Heart left ventricle (tissue), 16 donors: ENCODE data around the gene MAST4. TPM values are rescaled to one million over a fixed set of nuclear protein-coding genes. Genes with fewer than 3 reads are reported as not detected.

Source experiments
- ATAC-seq, 4 donors: fragments of 200-7000 bp; cut with Tn5 transposase; one replicate each; pipeline ENCODE4 v1.9.1; 2020 to 2022; ENCODE audit warnings: moderate library complexity in 4 of 4, mild to moderate bottlenecking in 3 of 4, moderate number of reproducible peaks in 1 of 4
- DNase-seq, 5 donors: peaks; one replicate each; pipeline ENCODE4 v3.0.0-alpha.2; 2020
- H3K27ac ChIP-seq, 12 donors: fragments of 200-600 bp; sonication (generic) in 4 of 12; one replicate each; pipeline versions ENCODE4 v1.5.0 to v1.8.0; 2016 to 2022; ENCODE audit warnings: mild to moderate bottlenecking in 2 of 12
- H3K27me3 ChIP-seq, 9 donors: fragments of 200-600 bp; sonication (generic) in 2 of 9; one replicate each; pipeline versions ENCODE4 v1.5.1 to v1.8.0; 2016 to 2022; ENCODE audit warnings: mild to moderate bottlenecking in 3 of 9
- H3K36me3 ChIP-seq, 9 donors: fragments of 200-600 bp; sonication (generic) in 2 of 9; one replicate each; pipeline versions ENCODE4 v1.5.0 to v1.8.0; 2018 to 2022; ENCODE audit warnings: mild to moderate bottlenecking in 2 of 9
- H3K4me1 ChIP-seq, 12 donors: fragments of 200-600 bp; sonication (generic) in 4 of 12; one replicate each; pipeline versions ENCODE4 v1.5.0 to v1.8.0; 2016 to 2022; ENCODE audit warnings: mild to moderate bottlenecking in 3 of 12
- H3K4me3 ChIP-seq, 12 donors: fragments of 200-600 bp; sonication (generic) in 4 of 12; one replicate each; pipeline versions ENCODE4 v1.5.0 to v1.8.0; 2017 to 2022; ENCODE audit warnings: mild to moderate bottlenecking in 9 of 12, moderate library complexity in 4 of 12
- H3K9me3 ChIP-seq, 12 donors: fragments of 200-600 bp; sonication (generic) in 4 of 12; one replicate each; pipeline versions ENCODE4 v1.5.0 to v1.8.0; 2016 to 2022; ENCODE audit warnings: mild to moderate bottlenecking in 1 of 12
- POLR2A ChIP-seq, 2 donors: fragments of 450-650 bp; IDR thresholded peaks; one replicate each; pipeline ENCODE4 v1.6.1; 2017; ENCODE audit warnings: antibody characterized with exemption in 2 of 2, mild to moderate bottlenecking in 2 of 2, moderate library complexity in 2 of 2
- WGBS, 4 donors: extraction: QIAGEN DNeasy Blood & Tissue Kit in 2 of 4; methylation state at CpG; one replicate each; pipeline versions ENCODE4 v1.1.5 to v1.1.7; 2013 to 2018; 5-methylcytosine and 5-hydroxymethylcytosine counted together
- intact Hi-C, 10 donors: fragments of 100-400 bp; cut with DNase I; formaldehyde crosslinking; loops; one replicate each; pipeline versions ENCODE4 v1.11.1 to v1.14.2; 2022
- polyA plus RNA-seq, 2 donors: library from polyadenylated mRNA; stranded (reverse); fragments of 200-250 nt; gene quantifications; one replicate each; pipeline ENCODE4 v1.2.3, GENCODE V29; 2013
- total RNA-seq, 9 donors: library from RNA; depleted of rRNA in 2 of 9; stranded (reverse); fragments of >200 nt in 2 of 9; fragmentation: NEBNext Ultra II Directional in 3 of 9; extraction: Animal tissue kit (Norgen Biotek cat#: 25700) in 3 of 9; gene quantifications; one replicate each; pipeline versions ENCODE4 v1.1.0 to v1.2.4, GENCODE V29; 2016 to 2023
- TF ChIP-seq, protein P1 (sequence below), 12 donors: fragments of 200-600 bp; sonication (generic) in 4 of 12; IDR thresholded peaks; one replicate each; pipeline versions ENCODE4 v1.5.0 to v1.8.0; 2018 to 2022; ENCODE audit warnings: antibody characterized with exemption in 12 of 12, mild to moderate bottlenecking in 5 of 12
- donor health status: ischemic (EF 13 %, LVEDD 7.1; RV severe dilation, severe dysfunction).
- donor health status: healthy with polysubstance abuse.
- donor health status: DM: no; HTN: yes; CAD: no.
- donor health status: DM: no; HTN: no; CAD: no.
- donor health status: ischemic (EF 25% LVEDD 6.9; RV normal size, moderate dysfunction).
- donor health status: ischemic (EF 25% LVEDD 5.7; RV mildly dilated, moderate dysfunction).
- donor health status: healthy.
- donor health status: DM: yes; HTN: yes; CAD: no.
- donor health status: ischemic (EF 35%, LVEDD 5.7; RV mildly dilated, moderate dysfunction).
- donor health status: nonischemic (EF 11% LVEDD 7.7; RV severe dilation, severe dysfunction).
- donor health status: DM: yes; HTN: yes; CAD: no.
- donor health status: PGD.
- donor health status: ischemic (EF 29% LVEDD 5.4; RV normal size, mild dysfunction).
- donor health status: nonischemic (EF 23%, LVEDD 6.1; RV moderate dilation, normal function).

Gene MAST4
- total and polyA plus RNA-seq, 11 donors, result 26.8 to 96.2 (median 68.1) TPM

DNA sequence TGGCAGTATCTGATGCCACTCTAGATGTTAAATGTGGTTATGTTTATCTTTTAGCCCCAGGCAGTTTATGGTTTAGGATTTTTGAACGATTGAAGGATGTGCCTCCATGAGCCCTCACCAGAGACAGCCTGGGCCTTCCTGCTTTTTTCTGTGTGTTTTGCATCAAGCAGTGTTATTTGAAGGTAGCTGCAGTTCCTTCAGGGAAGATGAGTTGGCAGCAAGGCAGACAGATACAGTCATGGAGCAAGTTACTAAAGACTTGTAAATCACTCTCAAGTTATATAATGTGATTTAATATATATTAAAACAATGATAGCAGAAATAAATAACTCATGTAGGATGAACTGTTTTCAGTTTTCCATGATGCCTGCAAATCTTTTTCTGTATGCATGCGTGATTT is 395.6 kb downstream of the MAST4 start:
- intact Hi-C loops, result loop anchor here in 1 of 10 donors (10.0 kb wide), 1 partner anchor 153 kb away; no protein-coding TSS in a partner anchor
- WGBS, 4 donors, result 11 to 19% (median 17%) methylated on average over 2 of the region's 2 CpGs
- H3K27ac ChIP-seq, result no peak overlapping the region
- H3K4me3 ChIP-seq, result no peak overlapping the region
- no peak for TF ChIP-seq POLR2A (IDR thresholded peaks at IDR 0.05)
- TF ChIP-seq, protein P1, sequence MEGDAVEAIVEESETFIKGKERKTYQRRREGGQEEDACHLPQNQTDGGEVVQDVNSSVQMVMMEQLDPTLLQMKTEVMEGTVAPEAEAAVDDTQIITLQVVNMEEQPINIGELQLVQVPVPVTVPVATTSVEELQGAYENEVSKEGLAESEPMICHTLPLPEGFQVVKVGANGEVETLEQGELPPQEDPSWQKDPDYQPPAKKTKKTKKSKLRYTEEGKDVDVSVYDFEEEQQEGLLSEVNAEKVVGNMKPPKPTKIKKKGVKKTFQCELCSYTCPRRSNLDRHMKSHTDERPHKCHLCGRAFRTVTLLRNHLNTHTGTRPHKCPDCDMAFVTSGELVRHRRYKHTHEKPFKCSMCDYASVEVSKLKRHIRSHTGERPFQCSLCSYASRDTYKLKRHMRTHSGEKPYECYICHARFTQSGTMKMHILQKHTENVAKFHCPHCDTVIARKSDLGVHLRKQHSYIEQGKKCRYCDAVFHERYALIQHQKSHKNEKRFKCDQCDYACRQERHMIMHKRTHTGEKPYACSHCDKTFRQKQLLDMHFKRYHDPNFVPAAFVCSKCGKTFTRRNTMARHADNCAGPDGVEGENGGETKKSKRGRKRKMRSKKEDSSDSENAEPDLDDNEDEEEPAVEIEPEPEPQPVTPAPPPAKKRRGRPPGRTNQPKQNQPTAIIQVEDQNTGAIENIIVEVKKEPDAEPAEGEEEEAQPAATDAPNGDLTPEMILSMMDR (IDR thresholded peaks at IDR 0.05), result no peak
- H3K4me1 ChIP-seq, result peaks cover 0 to 15% (median 7%) of the 10 kb centered on the region in 12 donors
- no peak for DNase-seq
- no peak for ATAC-seq
- H3K36me3 ChIP-seq, result peaks cover 0 to 4% (median 0%) of the 10 kb centered on the region in 9 donors
- H3K9me3 ChIP-seq, result no peaks in the 10 kb centered on the region
- no peaks in the 10 kb centered on the region for H3K27me3 ChIP-seq

DNA sequence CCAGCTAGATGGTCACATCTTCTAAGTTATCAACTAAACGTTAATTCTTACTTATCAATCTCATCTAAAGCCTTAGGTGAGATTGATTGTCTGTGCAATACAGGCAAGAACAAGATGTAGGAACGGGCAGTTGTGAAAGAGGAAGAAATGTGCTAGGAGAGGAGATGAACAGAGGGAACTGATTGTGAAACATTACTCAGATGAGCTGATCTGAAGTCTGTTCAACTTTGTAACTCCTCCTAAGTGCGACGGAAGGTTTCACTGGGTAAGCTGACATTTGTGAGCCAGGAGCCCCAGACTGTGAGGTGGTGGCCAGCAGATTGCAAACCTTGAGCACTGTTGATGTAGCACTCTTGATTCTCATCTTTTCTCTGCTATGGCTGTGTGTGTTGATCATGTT is 396.4 kb downstream of the MAST4 start:
- ATAC-seq, result peak in 1 of 4 donors; percentile 52
- TF ChIP-seq, protein P1 (IDR thresholded peaks at IDR 0.05), result no peak
- no peak for TF ChIP-seq POLR2A (IDR thresholded peaks at IDR 0.05)
- WGBS, 4 donors, result 69 to 75% (median 72%) methylated on average over 4 of the region's 4 CpGs
- intact Hi-C loops, result loop anchor here in 1 of 10 donors (10.0 kb wide), 1 partner anchor 152 kb away; no protein-coding TSS in a partner anchor
- no peak for DNase-seq
- peaks cover 0 to 4% (median 0%) of the 10 kb centered on the region in 9 donors for H3K36me3 ChIP-seq
- H3K27ac ChIP-seq, result no peak overlapping the region
- peaks cover 0 to 9% (median 6%) of the 10 kb centered on the region in 12 donors for H3K4me1 ChIP-seq
- no peak overlapping the region for H3K4me3 ChIP-seq
- no peaks in the 10 kb centered on the region for H3K27me3 ChIP-seq
- no peaks in the 10 kb centered on the region for H3K9me3 ChIP-seq

DNA sequence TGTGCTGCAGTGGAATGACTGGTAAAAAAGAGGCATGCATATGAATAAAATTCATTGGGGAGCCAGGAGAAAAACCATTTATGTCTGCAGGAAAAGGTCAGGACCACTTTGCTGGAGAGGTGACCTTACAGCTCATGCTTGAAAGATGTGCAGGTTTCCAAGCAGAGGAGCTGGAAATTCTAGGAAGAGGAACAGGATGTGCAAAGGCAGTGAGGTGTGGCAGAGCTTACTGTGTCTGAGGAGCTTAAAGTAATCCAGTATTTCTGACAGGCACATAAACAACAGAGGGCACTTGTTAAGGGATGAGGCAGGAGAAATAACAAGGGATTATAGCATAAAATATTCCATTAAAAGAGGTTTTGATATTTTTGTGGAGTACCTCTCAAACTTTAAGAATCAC is 397.3 kb downstream of the MAST4 start:
- no peak for ATAC-seq
- no peak for DNase-seq
- H3K27me3 ChIP-seq, result no peaks in the 10 kb centered on the region
- H3K27ac ChIP-seq, result no peak overlapping the region
- no peaks in the 10 kb centered on the region for H3K9me3 ChIP-seq
- no peak for TF ChIP-seq POLR2A (IDR thresholded peaks at IDR 0.05)
- TF ChIP-seq, protein P1 (IDR thresholded peaks at IDR 0.05), result no peak
- intact Hi-C loops, result loop anchor here in 1 of 10 donors (10.0 kb wide), 1 partner anchor 151 kb away; no protein-coding TSS in a partner anchor
- H3K36me3 ChIP-seq, result peaks cover 0 to 4% (median 0%) of the 10 kb centered on the region in 9 donors
- no peaks in the 10 kb centered on the region for H3K4me1 ChIP-seq
- no peak overlapping the region for H3K4me3 ChIP-seq

DNA sequence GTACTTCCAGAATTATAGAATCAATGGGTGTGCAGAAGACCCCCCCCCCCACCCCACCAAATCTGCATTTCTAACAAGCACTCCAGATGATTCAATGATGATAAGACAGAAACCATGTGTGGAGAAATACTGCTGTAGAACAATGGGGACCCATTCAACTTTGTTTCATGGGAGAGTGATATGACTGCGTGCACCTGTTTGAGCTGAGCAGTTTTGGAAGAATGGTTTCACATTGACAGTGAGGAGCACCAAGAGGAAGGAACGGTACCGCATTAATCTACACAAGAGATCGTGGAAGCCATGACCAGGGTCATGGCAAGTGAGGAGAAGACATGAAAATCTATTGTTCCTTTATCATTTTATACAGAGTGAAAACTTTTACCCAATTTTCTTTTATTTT is 397.7 kb downstream of the MAST4 start:
- no peaks in the 10 kb centered on the region for H3K9me3 ChIP-seq
- peaks cover 0 to 2% (median 0%) of the 10 kb centered on the region in 12 donors for H3K4me1 ChIP-seq
- intact Hi-C loops, result loop anchor here in 1 of 10 donors (10.0 kb wide), 1 partner anchor 151 kb away; no protein-coding TSS in a partner anchor

More for the DNA sequence above, 397.7 kb downstream of the MAST4 start:
- H3K4me3 ChIP-seq, result no peak overlapping the region
- ATAC-seq (no peak), DNase-seq (no peak)
- no peaks in the 10 kb centered on the region for H3K27me3 ChIP-seq
- H3K27ac ChIP-seq, result no peak overlapping the region
- TF ChIP-seq POLR2A (IDR thresholded peaks at IDR 0.05), result no peak
- TF ChIP-seq, protein P1 (IDR thresholded peaks at IDR 0.05), result no peak
- WGBS, 4 donors, result 92 to 98% (median 94%) methylated on average over 4 of the region's 4 CpGs
- H3K36me3 ChIP-seq, result peaks cover 0 to 4% (median 0%) of the 10 kb centered on the region in 9 donors
